Astrocyte (in vitro differentiated cells and primary cell): ENCODE results near the gene NR4A3. TPM values are rescaled to one million over a fixed set of nuclear protein-coding genes. Genes with fewer than 3 reads are reported as not detected.

Experiments
- DNase-seq: peaks from one replicate; pipeline ENCODE4 v3.0.0-alpha.2; 2010; ENCODE audit warnings: low read depth
- FAIRE-seq: peaks from 2 replicates; lab custom pipeline; 2011; peaks lifted over from hg19 to GRCh38; lab: Jason Lieb, UNC
- H2AFZ ChIP-seq: 2 replicates; pipeline ENCODE4 v1.6.0; 2012; ENCODE audit warnings: low read depth, low read length, inconsistent platforms
- H3K27ac ChIP-seq: 2 replicates; pipeline ENCODE4 v1.5.1; 2011; ENCODE audit warnings: low read depth, low read length, inconsistent platforms
- H3K27me3 ChIP-seq: 2 replicates; pipeline ENCODE4 v1.6.0; 2011; ENCODE audit warnings: low read length, inconsistent platforms; ENCODE audit not compliant: insufficient read depth
- H3K36me3 ChIP-seq: 2 replicates; pipeline ENCODE4 v1.5.1; 2011; ENCODE audit warnings: low read length, inconsistent platforms; ENCODE audit not compliant: insufficient read depth
- H3K4me1 ChIP-seq: 2 replicates; pipeline ENCODE4 v1.5.1; 2011; ENCODE audit warnings: low read length, inconsistent platforms; ENCODE audit not compliant: insufficient read depth
- H3K4me2 ChIP-seq: 2 replicates; pipeline ENCODE4 v1.6.0; 2012; ENCODE audit warnings: low read length, inconsistent platforms
- H3K4me3 ChIP-seq: 2 replicates; pipeline ENCODE4 v1.5.1; 2011; ENCODE audit warnings: low read depth, mild to moderate bottlenecking, low read length, inconsistent platforms; ENCODE audit not compliant: insufficient read depth
- H3K79me2 ChIP-seq: 2 replicates; pipeline ENCODE4 v1.6.0; 2012; ENCODE audit warnings: mild to moderate bottlenecking, low read length, inconsistent platforms; ENCODE audit not compliant: insufficient read depth
- H3K9ac ChIP-seq: 2 replicates; pipeline ENCODE4 v1.6.0; 2012; ENCODE audit warnings: mild to moderate bottlenecking, low read length, inconsistent platforms
- H3K9me3 ChIP-seq: 2 replicates; pipeline ENCODE4 v1.5.1; 2012; ENCODE audit warnings: low read depth, mild to moderate bottlenecking, low read length, inconsistent platforms; ENCODE audit not compliant: insufficient read depth
- H4K20me1 ChIP-seq: 2 replicates; pipeline ENCODE4 v1.6.0; 2012; ENCODE audit warnings: low read length, inconsistent platforms; ENCODE audit not compliant: insufficient read depth
- H3K27ac Mint-ChIP-seq: one replicate; pipeline ENCODE4 v1.8.0; 2021; ENCODE audit warnings: mild to moderate bottlenecking, mixed read lengths; ENCODE audit not compliant: unreplicated experiment
- H3K27me3 Mint-ChIP-seq: one replicate; pipeline ENCODE4 v1.8.0; 2021; ENCODE audit warnings: low read depth, mixed read lengths; ENCODE audit not compliant: unreplicated experiment
- H3K36me3 Mint-ChIP-seq: one replicate; pipeline ENCODE4 v1.8.0; 2021; ENCODE audit warnings: low read depth, mixed read lengths; ENCODE audit not compliant: unreplicated experiment
- H3K4me1 Mint-ChIP-seq: one replicate; pipeline ENCODE4 v1.8.0; 2021; ENCODE audit warnings: low read depth, mixed read lengths; ENCODE audit not compliant: unreplicated experiment
- H3K4me3 Mint-ChIP-seq: one replicate; pipeline ENCODE4 v1.8.0; 2021; ENCODE audit warnings: mild to moderate bottlenecking, moderate library complexity, mixed read lengths; ENCODE audit not compliant: unreplicated experiment
- H3K9me3 Mint-ChIP-seq: one replicate; pipeline ENCODE4 v1.8.0; 2021; ENCODE audit warnings: mild to moderate bottlenecking, mixed read lengths; ENCODE audit not compliant: unreplicated experiment
- CTCF ChIP-seq: IDR thresholded peaks from 2 replicates; pipeline ENCODE4 v1.5.1; 2011; ENCODE audit warnings: low read depth, mild to moderate bottlenecking, inconsistent platforms, low read length, moderate library complexity; ENCODE audit not compliant: insufficient read depth
- EZH2 ChIP-seq: IDR thresholded peaks from 2 replicates; pipeline ENCODE4 v1.6.1; 2012; ENCODE audit warnings: mild to moderate bottlenecking, low read length, inconsistent platforms; ENCODE audit not compliant: insufficient read depth
- total RNA-seq: library from RNA; stranded (reverse); gene quantifications from 2 replicates; pipeline ENCODE4 v1.2.1, GENCODE V29; 2021

Gene NR4A3
- total RNA-seq, 1 donor from 2014 or later, result 3.6 TPM

- Histone ChIP-seq H3K36me3 (no peaks in the 10 kb centered on the region), H2AFZ (no peak overlapping the region), H3K4me2 (no peak overlapping the region), H3K9me3 (no peaks in the 10 kb centered on the region), H3K4me3 (no peak overlapping the region), H3K79me2 (no peaks in the 10 kb centered on the region), H3K27ac (no peak overlapping the region), H3K27me3 (peaks cover 11% of the 10 kb centered on the region), H4K20me1 (peaks cover 5% of the 10 kb centered on the region), H3K9ac (no peak overlapping the region), H3K4me1 (peaks cover 6% of the 10 kb centered on the region)
- peaks cover 19% of the 10 kb centered on the region for H3K4me1 Mint-ChIP-seq
- peaks cover 3% of the 10 kb centered on the region for H3K9me3 Mint-ChIP-seq
- TF ChIP-seq CTCF (no peak), EZH2 (no peak)
- FAIRE-seq (peak; percentile 20), DNase-seq (peak; percentile 25)
- H3K27me3 Mint-ChIP-seq, result no peaks in the 10 kb centered on the region
- no peak overlapping the region for H3K27ac Mint-ChIP-seq
- peaks cover 4% of the 10 kb centered on the region for H3K36me3 Mint-ChIP-seq
- no peak overlapping the region for H3K4me3 Mint-ChIP-seq
These were observed 57.0 kb downstream of the NR4A3 start for GRCh38 chr9:99878651-99879050.

GRCh38 chr9:99881769-99882168 lies 60.1 kb downstream of the NR4A3 start:
- no peak overlapping the region for H3K4me3 Mint-ChIP-seq
- Histone ChIP-seq H3K9ac (no peak overlapping the region), H4K20me1 (no peaks in the 10 kb centered on the region), H3K36me3 (no peaks in the 10 kb centered on the region), H3K27me3 (no peaks in the 10 kb centered on the region), H3K4me1 (no peaks in the 10 kb centered on the region), H3K27ac (no peak overlapping the region), H2AFZ (no peak overlapping the region), H3K4me2 (no peak overlapping the region), H3K79me2 (no peaks in the 10 kb centered on the region), H3K9me3 (no peaks in the 10 kb centered on the region), H3K4me3 (no peak overlapping the region)
- peaks cover 4% of the 10 kb centered on the region for H3K36me3 Mint-ChIP-seq
- no peak overlapping the region for H3K27ac Mint-ChIP-seq
- no peak for TF ChIP-seq CTCF
- TF ChIP-seq EZH2, result no peak
- DNase-seq (no peak), FAIRE-seq (no peak)
- H3K4me1 Mint-ChIP-seq, result peaks cover 14% of the 10 kb centered on the region
- peaks cover 3% of the 10 kb centered on the region for H3K9me3 Mint-ChIP-seq
- no peaks in the 10 kb centered on the region for H3K27me3 Mint-ChIP-seq

- Histone ChIP-seq H3K4me2 (no peak overlapping the region), H3K27ac (no peak overlapping the region), H3K4me1 (no peaks in the 10 kb centered on the region), H3K9ac (no peak overlapping the region), H3K9me3 (no peaks in the 10 kb centered on the region), H3K4me3 (no peak overlapping the region), H3K27me3 (no peaks in the 10 kb centered on the region), H3K79me2 (no peaks in the 10 kb centered on the region), H4K20me1 (no peaks in the 10 kb centered on the region), H3K36me3 (no peaks in the 10 kb centered on the region), H2AFZ (no peak overlapping the region)
- H3K27me3 Mint-ChIP-seq, result peaks cover 2% of the 10 kb centered on the region
- TF ChIP-seq CTCF (no peak), EZH2 (no peak)
- H3K4me1 Mint-ChIP-seq, result peaks cover 7% of the 10 kb centered on the region
- FAIRE-seq, result no peak
- peak overlapping the region; percentile 11 for H3K27ac Mint-ChIP-seq
- H3K4me3 Mint-ChIP-seq, result no peak overlapping the region
- DNase-seq, result no peak
- H3K36me3 Mint-ChIP-seq, result peaks cover 4% of the 10 kb centered on the region
- H3K9me3 Mint-ChIP-seq, result peaks cover 3% of the 10 kb centered on the region
These were observed 64.1 kb downstream of the NR4A3 start for GRCh38 chr9:99885747-99886146.
